ENCODE measurements around the gene RAB24.
"Not testable (repeated sequence)": the region's sequence is repeated elsewhere in the genome, so short reads cannot be mapped to it uniquely, and the experiment has no call there.

RAB24 gene

GRCh38 chr5:177310332-177310731, 6.8 kb upstream of the RAB24 start:
- no peak for DNase-seq

DNA sequence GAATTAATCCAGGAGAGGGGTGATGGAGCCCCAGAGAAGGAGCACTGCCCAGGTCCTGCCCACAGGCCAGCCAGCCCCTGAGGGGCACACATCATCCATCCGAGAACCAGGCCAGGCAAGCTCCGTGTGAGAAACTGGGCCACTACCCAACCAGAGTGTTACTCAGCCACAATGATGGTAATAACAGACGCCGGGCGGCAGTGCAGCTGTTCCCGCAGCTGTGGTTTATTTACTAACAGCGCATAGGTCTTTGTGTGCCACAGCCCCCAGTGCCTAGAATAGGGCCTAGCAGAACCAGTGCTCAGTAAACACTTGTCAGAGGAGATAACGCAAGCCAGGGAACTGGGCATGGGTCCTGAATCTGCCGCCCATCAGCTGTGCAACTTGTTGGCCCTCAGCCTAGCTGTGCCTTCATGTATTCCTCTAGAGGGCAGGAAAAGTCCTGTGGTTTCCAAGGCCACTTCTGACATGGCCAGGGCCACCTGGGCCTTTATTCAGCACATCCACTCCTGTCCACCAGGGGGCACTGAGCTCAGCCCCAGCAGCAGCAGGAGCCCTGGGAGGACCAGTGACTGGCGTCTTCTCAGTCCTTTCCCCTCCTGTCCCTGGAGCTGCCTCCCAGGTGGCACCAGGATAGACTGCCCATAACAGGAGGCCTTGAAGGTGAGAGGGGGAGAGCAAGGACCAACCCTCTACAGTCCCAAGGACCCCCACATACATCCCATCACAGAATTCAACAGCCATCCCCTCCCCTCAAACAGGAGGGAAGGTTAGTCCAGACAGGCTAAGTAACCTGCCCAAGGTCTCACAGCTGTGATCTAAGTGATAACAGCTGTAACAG, 6.1 kb upstream of the RAB24 start:
- peak; percentile 78 for DNase-seq

DNA sequence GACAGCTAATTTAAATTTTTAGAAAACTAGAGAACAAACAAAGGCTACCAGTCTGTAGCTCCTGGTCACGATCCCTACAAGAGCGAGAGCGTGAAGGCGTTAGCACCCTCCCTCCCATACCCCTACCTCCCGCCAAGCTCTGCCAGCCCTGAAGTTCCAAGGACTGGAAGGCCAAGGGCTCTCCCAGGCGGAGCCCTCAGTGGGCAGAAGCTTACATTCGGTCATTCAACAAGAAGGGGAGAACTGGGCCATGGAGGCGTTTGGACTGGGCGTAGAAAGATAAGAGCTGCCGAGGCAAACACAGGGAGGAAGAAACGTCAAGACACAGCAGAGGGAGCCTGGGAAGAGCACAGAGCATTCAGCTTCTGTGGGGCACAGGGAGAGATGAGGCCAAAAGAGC, 5.2 kb upstream of the RAB24 start:
- no peak for DNase-seq

DNA sequence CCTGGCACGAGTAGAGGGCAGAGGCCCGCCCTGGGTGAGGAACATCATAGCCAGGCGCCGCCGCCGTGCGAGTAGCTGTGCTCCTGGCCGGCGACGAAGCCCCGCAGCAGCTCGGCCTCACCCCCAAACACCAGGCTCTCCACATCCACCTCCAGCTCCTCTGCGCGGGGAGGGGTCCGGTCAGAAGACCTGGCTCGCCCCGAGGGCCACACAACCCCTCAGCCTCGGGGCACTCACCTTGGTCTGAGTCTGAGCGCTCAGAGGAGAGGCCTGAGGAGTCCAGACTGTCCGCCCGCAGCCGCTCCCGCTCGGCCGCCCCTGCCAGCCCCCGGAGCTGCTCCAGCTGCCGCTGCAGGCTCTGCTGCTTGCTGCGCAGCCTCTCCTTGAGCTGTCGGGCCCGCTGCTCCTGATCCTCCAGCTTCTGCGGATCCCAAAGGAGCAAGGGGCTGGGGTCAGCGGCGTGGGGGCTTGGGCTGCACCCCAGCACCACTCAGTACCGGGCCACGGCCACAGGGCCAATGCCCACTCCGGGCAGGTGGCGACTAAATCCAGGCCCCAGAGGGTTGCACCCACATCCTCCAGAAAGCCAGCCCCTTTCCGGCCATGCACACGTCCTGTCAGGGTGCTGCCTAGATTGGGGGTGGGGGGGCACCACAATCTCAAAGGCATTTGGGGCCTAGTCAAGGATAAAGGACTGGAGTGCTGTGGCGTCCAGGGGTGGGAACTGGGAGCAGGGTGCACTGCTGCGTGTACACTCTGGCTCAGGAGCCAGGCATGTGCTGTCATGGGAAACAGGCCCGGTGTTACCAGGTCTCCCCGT, 4.2 kb upstream of the RAB24 start:
- DNase-seq, result no peak

- DNase-seq, result peak; percentile 62
These were observed 3.4 kb upstream of the RAB24 start for GRCh38 chr5:177306674-177307543.

DNA sequence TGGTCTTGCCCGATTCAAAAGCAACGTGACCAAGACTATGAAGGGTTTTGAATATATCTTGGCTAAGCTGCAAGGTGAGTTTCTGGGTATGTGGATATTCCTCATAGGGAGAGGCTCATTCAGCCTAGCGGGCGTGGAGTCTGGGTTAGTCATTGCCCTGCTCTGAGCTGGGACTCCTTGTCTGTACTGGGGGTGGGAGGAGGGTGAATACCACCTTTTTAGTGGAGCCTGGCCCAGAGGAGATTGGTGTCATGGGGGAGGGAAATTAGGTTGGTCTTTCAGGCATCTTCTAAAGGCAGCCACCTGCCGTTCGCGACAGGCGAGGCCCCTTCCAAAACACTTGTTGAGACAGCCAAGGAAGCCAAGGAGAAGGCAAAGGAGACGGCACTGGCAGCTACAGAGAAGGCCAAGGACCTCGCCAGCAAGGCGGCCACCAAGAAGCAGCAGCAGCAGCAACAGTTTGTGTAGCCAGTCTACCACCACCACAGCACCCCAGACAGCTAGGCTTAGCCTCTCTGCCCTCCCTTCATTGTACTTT, 2.7 kb upstream of the RAB24 start:
- DNase-seq, result not testable (repeated sequence)

GRCh38 chr5:177304392-177305119, 1.0 kb upstream of the RAB24 start:
- DNase-seq, result no peak

DNA sequence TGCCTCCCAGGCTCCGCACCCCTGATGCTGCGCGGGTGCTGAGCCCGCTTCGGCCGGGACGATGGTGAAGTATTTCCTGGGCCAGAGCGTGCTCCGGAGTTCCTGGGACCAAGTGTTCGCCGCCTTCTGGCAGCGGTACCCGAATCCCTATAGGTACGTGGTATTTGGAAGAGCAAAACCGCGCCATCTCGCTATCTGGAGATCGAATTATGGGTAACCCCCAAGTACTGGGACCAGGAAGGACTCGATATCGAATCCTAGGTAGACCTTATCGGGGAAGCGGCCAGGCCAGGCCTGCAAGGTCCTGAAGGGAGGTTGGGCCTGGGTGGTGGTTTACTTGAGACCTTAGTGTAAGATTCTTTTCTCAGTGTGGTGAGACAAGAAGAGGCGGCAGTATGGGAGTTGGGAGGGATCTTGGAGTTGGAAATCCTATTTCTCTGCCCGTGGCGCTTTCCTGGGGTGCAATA, 439 bp upstream of the RAB24 start:
- DNase-seq, result no peak

DNA sequence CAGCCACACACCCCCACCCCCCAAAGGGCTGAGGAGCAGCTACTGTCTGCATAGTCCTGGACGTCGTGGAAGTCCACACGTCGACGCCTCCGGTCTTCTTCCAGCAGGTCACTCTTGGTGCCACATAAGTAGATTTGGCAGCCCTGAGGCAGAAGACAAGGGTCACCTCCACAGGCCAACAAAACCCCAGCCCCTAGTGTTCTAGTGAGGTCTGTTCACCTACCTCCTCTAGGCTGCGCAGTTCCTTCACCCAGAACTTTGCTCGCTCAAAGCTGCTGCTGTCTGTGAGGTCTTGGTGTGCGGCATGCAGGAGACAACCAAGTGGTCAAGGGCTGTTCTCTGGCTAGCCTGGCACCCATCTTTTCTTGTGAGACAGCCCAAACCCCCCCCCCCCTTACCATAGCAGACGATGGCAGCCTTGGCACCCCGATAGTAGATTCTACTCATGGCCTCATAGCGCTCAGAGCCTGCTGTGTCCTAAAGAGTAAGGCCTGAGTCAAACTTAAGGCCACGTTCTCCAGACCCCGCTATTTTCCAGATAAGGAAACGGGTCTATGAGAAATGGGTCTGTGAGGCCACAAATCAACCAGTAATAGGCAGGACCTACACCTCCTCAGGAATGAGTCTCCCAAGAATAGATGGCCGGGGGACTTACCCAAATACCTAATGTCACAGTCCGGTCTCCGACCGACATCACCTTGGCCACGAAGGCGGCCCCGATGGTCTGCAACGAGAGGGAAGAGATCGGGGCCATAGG, 987 bp downstream of the RAB24 start:
- DNase-seq, result no peak

DNA sequence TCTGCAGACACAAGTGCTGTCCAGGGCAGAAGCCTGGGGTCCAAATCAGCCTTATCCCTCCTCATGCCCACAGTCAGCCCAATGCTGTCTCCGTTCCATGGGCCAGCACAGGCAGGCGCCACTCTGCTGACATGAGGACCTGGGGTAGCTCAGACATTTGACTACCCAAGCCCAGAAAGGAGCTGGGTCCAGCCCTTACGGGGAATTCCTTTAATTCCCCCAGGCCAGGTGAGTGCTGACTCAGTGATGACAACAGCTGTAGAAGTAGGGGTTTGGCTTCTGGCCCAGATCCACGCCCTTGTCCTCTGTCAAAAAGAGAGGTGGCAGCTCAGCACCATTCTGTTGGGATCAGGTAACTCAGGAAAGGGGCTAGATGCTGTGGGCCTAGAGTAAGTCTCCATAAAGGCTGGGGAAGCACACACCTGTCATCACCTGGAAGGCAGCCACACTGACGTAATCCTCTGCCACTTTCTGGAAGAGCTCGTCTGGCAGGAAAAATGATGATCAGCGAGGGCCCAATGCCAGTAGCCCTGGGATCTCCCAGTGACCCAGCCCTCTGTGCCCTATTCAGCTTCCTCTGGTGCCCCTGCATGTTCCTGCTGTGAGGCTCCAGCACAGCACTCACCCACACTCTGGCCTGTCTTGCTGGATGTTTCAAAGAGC, 1.9 kb downstream of the RAB24 start:
- DNase-seq, result no peak

GRCh38 chr5:177300951-177301350, 2.6 kb downstream of the RAB24 start:
- no peak for DNase-seq

DNA sequence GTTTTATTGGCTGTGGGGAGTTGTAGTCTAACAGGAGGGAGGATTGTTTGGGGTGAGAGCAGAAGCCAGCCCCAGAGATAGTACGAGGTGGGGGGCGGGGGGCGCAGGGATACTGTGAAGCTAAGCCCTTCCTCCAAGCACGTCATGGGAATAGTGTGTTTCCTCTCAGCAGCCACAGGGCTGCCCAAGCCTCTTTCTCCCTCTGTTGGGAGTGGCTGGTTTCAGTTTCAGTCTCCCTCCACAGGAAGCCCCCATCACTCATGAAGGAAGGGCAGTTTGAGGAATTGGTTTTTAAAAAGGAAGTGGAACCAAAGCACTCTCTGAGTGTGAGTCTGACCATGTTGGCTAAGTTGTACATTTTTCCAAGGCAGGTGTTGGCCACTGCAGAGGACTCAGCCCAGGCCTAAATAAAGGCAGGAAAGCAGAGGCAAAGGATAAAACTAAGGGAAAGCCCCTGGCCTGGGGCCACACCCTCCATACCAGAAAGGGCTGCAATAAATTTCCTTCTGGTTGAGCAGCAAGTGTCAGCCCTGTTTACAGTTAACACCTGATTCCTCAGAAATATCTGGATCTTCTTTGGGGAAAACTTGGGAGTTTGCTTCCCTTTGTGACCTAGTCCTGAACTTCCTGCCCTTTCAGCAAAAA, 3.2 kb downstream of the RAB24 start:
- peak; percentile 80 for DNase-seq

DNA sequence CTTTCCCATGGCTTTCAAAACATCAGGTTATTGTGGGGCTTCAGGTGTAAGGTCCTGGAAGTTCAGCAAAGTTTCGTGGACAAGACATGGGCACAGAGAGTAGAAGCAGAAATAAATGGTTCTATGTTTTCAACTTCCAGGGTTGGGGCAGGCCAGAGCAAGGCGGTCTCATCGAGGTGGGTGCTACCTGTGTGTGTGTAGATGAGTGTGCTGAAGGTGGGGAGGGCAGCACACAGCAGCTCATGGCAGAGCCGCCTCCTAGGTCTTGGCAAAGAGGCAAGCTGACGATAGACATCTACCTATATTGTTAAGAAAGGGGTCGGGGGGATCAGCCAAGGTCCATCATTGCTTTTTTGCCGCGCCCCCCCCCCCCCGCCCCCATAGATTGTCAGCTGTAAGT, 3.8 kb downstream of the RAB24 start:
- no peak for DNase-seq

GRCh38 chr5:177297922-177298321, 5.6 kb downstream of the RAB24 start:
- no peak for DNase-seq

DNA sequence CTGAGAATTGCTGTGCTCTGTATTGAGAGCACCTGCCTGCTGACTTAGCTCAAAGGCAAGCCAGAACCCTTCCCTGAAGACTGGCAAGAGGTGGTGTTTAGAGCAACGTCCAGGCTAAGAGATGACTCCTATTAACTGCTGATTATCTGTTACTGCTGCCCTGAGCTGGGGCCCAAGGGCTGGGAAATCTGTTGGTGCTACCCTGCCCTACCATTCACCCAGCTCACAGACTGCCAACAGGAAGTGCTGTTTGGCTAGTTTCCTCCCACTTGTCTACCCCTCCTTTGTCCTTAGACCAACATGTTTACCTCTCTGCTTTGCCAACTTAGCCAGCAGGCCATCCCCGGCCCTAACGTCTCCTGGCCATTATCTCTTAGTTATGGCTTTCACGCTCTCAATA, 6.9 kb downstream of the RAB24 start:
- no peak for DNase-seq

GRCh38 chr5:177295924-177296323, 7.6 kb downstream of the RAB24 start:
- no peak for DNase-seq

GRCh38 chr5:177294632-177295031, 8.9 kb downstream of the RAB24 start:
- no peak for DNase-seq

GRCh38 chr5:177293819-177294581, 9.5 kb downstream of the RAB24 start:
- no peak for DNase-seq

DNA sequence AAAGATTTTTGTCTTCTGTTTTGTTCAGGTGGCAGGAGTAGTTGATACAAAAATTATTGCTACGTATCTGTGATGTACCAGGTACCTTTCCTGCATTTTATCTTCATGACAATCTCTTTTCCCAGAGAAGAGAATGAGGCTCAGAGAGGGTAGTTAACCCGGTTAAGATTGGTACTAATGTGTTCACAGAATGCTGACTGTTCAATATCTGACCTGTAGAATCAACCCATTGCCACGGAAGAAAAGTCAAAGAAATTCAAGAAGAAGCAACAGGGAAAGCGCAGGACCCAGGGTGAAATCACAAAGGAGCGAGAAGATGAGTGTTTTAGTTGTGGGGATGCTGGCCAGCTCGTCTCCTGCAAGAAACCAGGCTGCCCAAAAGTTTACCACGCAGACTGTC, 11.8 kb downstream of the RAB24 start:
- no peak for DNase-seq

Measured in CD4-positive, alpha-beta T cell treated with Interleukin-21 for 1 hour (primary cell).